H9 (cell line): Measurements from ENCODE around the gene RIMS1. TPM values are rescaled to one million over a fixed set of nuclear protein-coding genes. Genes with fewer than 3 reads are reported as not detected.

Source experiments
- DNase-seq: peaks from one replicate; pipeline ENCODE4 v3.0.0-alpha.2; 2017
- H2AFZ ChIP-seq: one replicate; pipeline ENCODE4 v1.6.1; 2013; ENCODE audit warnings: mild to moderate bottlenecking, low read length, control low read depth, moderate library complexity
- H2AK5ac ChIP-seq: 2 replicates; pipeline ENCODE4 v1.6.1; 2013; ENCODE audit warnings: low read length, control low read depth, mixed read lengths; ENCODE audit not compliant: insufficient read length
- H2BK120ac ChIP-seq: one replicate; pipeline ENCODE4 v1.6.1; 2013; ENCODE audit warnings: low read depth, mild to moderate bottlenecking, low read length, control low read depth, inconsistent platforms; ENCODE audit not compliant: poor library complexity, severe bottlenecking
- H2BK12ac ChIP-seq: 2 replicates; pipeline ENCODE4 v1.6.1; 2013; ENCODE audit warnings: low read length, control low read depth, mixed read lengths, low read depth; ENCODE audit not compliant: insufficient read length
- H2BK15ac ChIP-seq: 2 replicates; pipeline ENCODE4 v1.6.1; 2013; ENCODE audit warnings: low read depth, low read length, control low read depth
- H2BK20ac ChIP-seq: one replicate; pipeline ENCODE4 v1.6.1; 2013; ENCODE audit warnings: low read depth, mild to moderate bottlenecking, low read length, control low read depth, inconsistent platforms; ENCODE audit not compliant: poor library complexity, severe bottlenecking
- H2BK5ac ChIP-seq: 2 replicates; pipeline ENCODE4 v1.6.1; 2013; ENCODE audit warnings: low read length, control low read depth, mixed read lengths; ENCODE audit not compliant: insufficient read length
- H3K14ac ChIP-seq: 2 replicates; pipeline ENCODE4 v1.6.1; 2013; ENCODE audit warnings: low read length, control low read depth; ENCODE audit not compliant: insufficient read depth
- H3K18ac ChIP-seq: 2 replicates; pipeline ENCODE4 v1.6.1; 2013; ENCODE audit warnings: low read depth, mild to moderate bottlenecking, mixed read lengths, low read length, control low read depth; ENCODE audit not compliant: insufficient read length
- H3K23ac ChIP-seq: 2 replicates; pipeline ENCODE4 v1.6.1; 2013; ENCODE audit warnings: low read length, control low read depth, mixed read lengths, low read depth; ENCODE audit not compliant: insufficient read length
- H3K23me2 ChIP-seq: 2 replicates; pipeline ENCODE4 v1.6.1; 2013; ENCODE audit warnings: low read depth, mild to moderate bottlenecking, mixed read lengths, low read length, control low read depth; ENCODE audit not compliant: insufficient read length, poor library complexity, severe bottlenecking
- H3K27ac ChIP-seq: 2 replicates; pipeline ENCODE4 v1.5.1; 2013; ENCODE audit warnings: low read length, control low read depth, mixed read lengths, low read depth; ENCODE audit not compliant: insufficient read length
- H3K27me3 ChIP-seq: 2 replicates; pipeline ENCODE4 v1.6.1; 2013; ENCODE audit warnings: low read length, control low read depth, inconsistent platforms; ENCODE audit not compliant: insufficient read depth
- H3K4ac ChIP-seq: 2 replicates; pipeline ENCODE4 v1.6.1; 2013; ENCODE audit warnings: low read depth, mild to moderate bottlenecking, control low read depth, inconsistent platforms, low read length, moderate library complexity
- H3K4me1 ChIP-seq: 2 replicates; pipeline ENCODE4 v1.6.1; 2013; ENCODE audit warnings: low read length, control low read depth, inconsistent platforms; ENCODE audit not compliant: insufficient read depth
- H3K4me2 ChIP-seq: 2 replicates; pipeline ENCODE4 v1.6.1; 2013; ENCODE audit warnings: low read length, control low read depth, mixed read lengths; ENCODE audit not compliant: insufficient read length, insufficient read depth
- H3K56ac ChIP-seq: 2 replicates; pipeline ENCODE4 v1.6.1; 2013; ENCODE audit warnings: low read depth, mild to moderate bottlenecking, mixed read lengths, low read length, control low read depth; ENCODE audit not compliant: insufficient read length
- H3K79me1 ChIP-seq: 2 replicates; pipeline ENCODE4 v1.6.1; 2013; ENCODE audit warnings: low read depth, mild to moderate bottlenecking, moderate library complexity, low read length, control low read depth, inconsistent platforms; ENCODE audit not compliant: insufficient read depth, poor library complexity, severe bottlenecking
- H3K79me2 ChIP-seq: 2 replicates; pipeline ENCODE4 v1.6.1; 2013; ENCODE audit warnings: low read length, control low read depth, inconsistent platforms; ENCODE audit not compliant: insufficient read depth
- H3K9ac ChIP-seq: 2 replicates; pipeline ENCODE4 v1.6.1; 2013; ENCODE audit warnings: low read length, control low read depth, mixed read lengths; ENCODE audit not compliant: insufficient read length; ENCODE audit errors: extremely low read depth
- H3K9me3 ChIP-seq: one replicate; pipeline ENCODE4 v1.6.1; 2013; ENCODE audit warnings: low read depth, low read length, inconsistent platforms; ENCODE audit not compliant: control insufficient read depth
- H3T11ph ChIP-seq: one replicate; pipeline ENCODE4 v1.6.1; 2013; ENCODE audit warnings: mild to moderate bottlenecking, low read length, control low read depth, inconsistent platforms
- H4K20me1 ChIP-seq: one replicate; pipeline ENCODE4 v1.6.1; 2013; ENCODE audit not compliant: control insufficient read depth, insufficient read length, insufficient read depth
- H4K5ac ChIP-seq: 2 replicates; pipeline ENCODE4 v1.6.1; 2013; ENCODE audit warnings: low read depth, mild to moderate bottlenecking, mixed read lengths, low read length, control low read depth; ENCODE audit not compliant: insufficient read length
- H4K8ac ChIP-seq: replicated peaks from 2 replicates; pipeline ENCODE4 v1.6.1; 2013; ENCODE audit warnings: low read length, control low read depth, mixed read lengths, low read depth; ENCODE audit not compliant: insufficient read length
- H4K91ac ChIP-seq: 2 replicates; pipeline ENCODE4 v1.6.1; 2013; ENCODE audit warnings: low read depth, mild to moderate bottlenecking, moderate library complexity, mixed read lengths, low read length, control low read depth; ENCODE audit not compliant: insufficient read length
- H3K27ac Mint-ChIP-seq, 3 experiments: 2 replicates in 2 of 3; 3 replicates in 1 of 3; pipeline ENCODE4 v1.8.0; 2020 to 2021; ENCODE audit warnings: mixed read lengths in 3 of 3, mild to moderate bottlenecking in 1 of 3, moderate library complexity in 1 of 3
- H3K27me3 Mint-ChIP-seq: 2 replicates; pipeline ENCODE4 v1.8.0; 2021; ENCODE audit warnings: low read depth, mild to moderate bottlenecking, moderate library complexity, mixed read lengths
- H3K36me3 Mint-ChIP-seq, 3 experiments: 2 replicates in 2 of 3; 3 replicates in 1 of 3; pipeline ENCODE4 v1.8.0; 2020 to 2021; ENCODE audit warnings: low read depth in 3 of 3, mixed read lengths in 3 of 3; ENCODE audit not compliant: insufficient read depth in 1 of 3
- H3K4me1 Mint-ChIP-seq, 2 experiments: 2 replicates each; pipeline ENCODE4 v1.8.0; 2020; ENCODE audit warnings: mixed read lengths in 2 of 2
- H3K4me3 Mint-ChIP-seq, 2 experiments: 2 replicates in 1 of 2; 3 replicates in 1 of 2; pipeline ENCODE4 v1.8.0; 2020 to 2021; ENCODE audit warnings: mild to moderate bottlenecking in 2 of 2, mixed read lengths in 2 of 2, moderate library complexity in 1 of 2
- H3K9me3 Mint-ChIP-seq, 2 experiments: 2 replicates in 1 of 2; 3 replicates in 1 of 2; pipeline ENCODE4 v1.8.0; 2020; ENCODE audit warnings: mild to moderate bottlenecking in 2 of 2, mixed read lengths in 2 of 2, moderate library complexity in 1 of 2
- WGBS: extraction: QIAGEN DNeasy Blood & Tissue Kit; methylation state at CpG from one replicate; pipeline ENCODE4 v1.1.7; 2013; ENCODE audit warnings: missing lambda C conversion rate, low lambda C conversion rate, mixed read lengths; ENCODE audit not compliant: insufficient read length; ENCODE audit errors: extremely low coverage; 5-methylcytosine and 5-hydroxymethylcytosine counted together
- total RNA-seq: library from RNA; stranded (reverse); gene quantifications from 2 replicates; pipeline ENCODE4 v1.2.1, GENCODE V29; 2021
- TF ChIP-seq, protein P1 (sequence below): fragments of 200-600 bp; sonication (generic); conservative IDR thresholded peaks from 3 replicates; pipeline ENCODE4 v1.8.0; 2021; ENCODE audit warnings: antibody characterized with exemption, mild to moderate bottlenecking

RIMS1 gene
- total RNA-seq, 1 experiment from 2014 or later, result 0.83 TPM

DNA sequence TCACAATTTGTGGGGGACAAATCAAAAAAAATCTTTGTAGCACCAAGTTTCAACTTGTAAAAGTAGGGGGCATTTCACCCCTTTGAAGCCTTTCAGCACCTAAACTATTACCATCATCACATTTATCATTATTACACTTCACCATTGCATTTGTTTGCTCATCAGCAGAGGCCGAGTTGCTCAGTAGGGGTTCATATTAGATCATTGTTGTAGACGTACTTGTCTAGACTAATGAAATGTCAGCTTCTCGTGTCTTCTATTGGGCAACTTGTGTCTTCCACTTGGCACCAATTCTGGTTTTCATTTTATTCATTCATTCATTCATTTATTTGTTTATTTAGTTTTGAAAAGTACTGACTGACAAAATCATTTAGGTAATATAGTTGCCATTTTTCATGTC lies 397.2 kb downstream of the RIMS1 start:
- no CpG with 5 or more reads among the region's 3 CpGs for WGBS
- TF ChIP-seq, protein P1, sequence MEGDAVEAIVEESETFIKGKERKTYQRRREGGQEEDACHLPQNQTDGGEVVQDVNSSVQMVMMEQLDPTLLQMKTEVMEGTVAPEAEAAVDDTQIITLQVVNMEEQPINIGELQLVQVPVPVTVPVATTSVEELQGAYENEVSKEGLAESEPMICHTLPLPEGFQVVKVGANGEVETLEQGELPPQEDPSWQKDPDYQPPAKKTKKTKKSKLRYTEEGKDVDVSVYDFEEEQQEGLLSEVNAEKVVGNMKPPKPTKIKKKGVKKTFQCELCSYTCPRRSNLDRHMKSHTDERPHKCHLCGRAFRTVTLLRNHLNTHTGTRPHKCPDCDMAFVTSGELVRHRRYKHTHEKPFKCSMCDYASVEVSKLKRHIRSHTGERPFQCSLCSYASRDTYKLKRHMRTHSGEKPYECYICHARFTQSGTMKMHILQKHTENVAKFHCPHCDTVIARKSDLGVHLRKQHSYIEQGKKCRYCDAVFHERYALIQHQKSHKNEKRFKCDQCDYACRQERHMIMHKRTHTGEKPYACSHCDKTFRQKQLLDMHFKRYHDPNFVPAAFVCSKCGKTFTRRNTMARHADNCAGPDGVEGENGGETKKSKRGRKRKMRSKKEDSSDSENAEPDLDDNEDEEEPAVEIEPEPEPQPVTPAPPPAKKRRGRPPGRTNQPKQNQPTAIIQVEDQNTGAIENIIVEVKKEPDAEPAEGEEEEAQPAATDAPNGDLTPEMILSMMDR, result no peak

More for the DNA sequence above, 397.2 kb downstream of the RIMS1 start:
- Histone ChIP-seq H4K20me1 (no peaks in the 10 kb centered on the region), H3K18ac (no peak overlapping the region), H2BK12ac (no peak overlapping the region), H3T11ph (no peak overlapping the region), H3K79me1 (no peaks in the 10 kb centered on the region), H3K4me1 (no peaks in the 10 kb centered on the region; the same call in 1 of the 2 replicates), H3K27me3 (no peaks in the 10 kb centered on the region), H3K4ac (no peak overlapping the region), H3K9me3 (no peaks in the 10 kb centered on the region), H2BK5ac (no peak overlapping the region), H2BK120ac (no peak overlapping the region), H4K8ac (no peak overlapping the region), H3K4me2 (no peak overlapping the region), H2AFZ (no peak overlapping the region), H2BK15ac (no peak overlapping the region), H3K14ac (no peak overlapping the region), H3K27ac (no peak overlapping the region), H3K79me2 (no peaks in the 10 kb centered on the region), H4K5ac (no peak overlapping the region), H3K9ac (no peak overlapping the region), H2AK5ac (no peak overlapping the region), H3K56ac (no peak overlapping the region), H2BK20ac (no peak overlapping the region), H4K91ac (no peak overlapping the region), H3K23me2 (no peaks in the 10 kb centered on the region), H3K23ac (no peak overlapping the region)
- peaks cover 0 to 2% of the 10 kb centered on the region in 2 experiments; a peak in 2 of 4 replicates for H3K4me1 Mint-ChIP-seq
- H3K4me3 Mint-ChIP-seq, result no peak overlapping the region
- DNase-seq, result no peak
- no peaks in the 10 kb centered on the region for H3K36me3 Mint-ChIP-seq
- no peaks in the 10 kb centered on the region; the same call in 1 of the 2 replicates for H3K27me3 Mint-ChIP-seq
- no peak overlapping the region for H3K27ac Mint-ChIP-seq
- H3K9me3 Mint-ChIP-seq, result no peaks in the 10 kb centered on the region
